ENCODE measurements around the gene FYB1. TPM values are rescaled to one million over a fixed set of nuclear protein-coding genes. Genes with fewer than 3 reads are reported as not detected.

Gene FYB1
- total and polyA plus RNA-seq, 9 donors, result 1.1 to 12.4 (median 3.6) TPM

DNA sequence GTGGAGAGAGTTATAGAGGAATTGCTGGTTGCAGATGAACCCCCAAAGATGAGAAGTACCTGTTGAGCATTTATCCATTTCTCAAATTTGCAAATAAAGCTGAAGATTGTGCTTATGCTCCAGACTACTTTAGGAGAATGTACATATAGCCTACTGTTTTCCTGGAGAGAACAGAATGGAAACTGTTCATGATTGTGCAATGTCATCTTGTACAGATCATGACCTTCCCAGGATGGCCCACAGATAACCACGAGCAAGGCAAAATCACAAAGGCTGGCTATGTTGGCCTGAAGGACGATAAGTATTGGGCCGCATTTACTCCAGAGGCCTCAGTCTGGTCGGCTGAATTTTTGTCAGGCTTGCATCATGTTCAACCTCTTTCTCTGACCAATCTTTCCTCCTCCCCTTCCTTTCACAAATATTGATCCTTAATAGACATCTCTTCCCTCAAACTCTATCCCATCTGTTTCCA lies 116.6 kb downstream of the FYB1 start:
- WGBS, 3 donors, result 89 to 96% (median 93%) methylated on average over 4 of the region's 4 CpGs
- Histone ChIP-seq H3K4me3 (no peak overlapping the region), H3K27me3 (no peaks in the 10 kb centered on the region), H3K36me3 (no peaks in the 10 kb centered on the region), H3K27ac (no peak overlapping the region), H3K9me3 (no peaks in the 10 kb centered on the region), H3K4me1 (ENCODE audit: insufficient read depth) (no peaks in the 10 kb centered on the region)
- DNase-seq, result no peak
- intact Hi-C loops (cut with DNase I), result no loop called here
- TF ChIP-seq POLR2A (IDR thresholded peaks at IDR 0.05) (no peak), EP300 (IDR thresholded peaks at IDR 0.05) (no peak), CTCF (IDR thresholded peaks at IDR 0.05) (no peak)

DNA sequence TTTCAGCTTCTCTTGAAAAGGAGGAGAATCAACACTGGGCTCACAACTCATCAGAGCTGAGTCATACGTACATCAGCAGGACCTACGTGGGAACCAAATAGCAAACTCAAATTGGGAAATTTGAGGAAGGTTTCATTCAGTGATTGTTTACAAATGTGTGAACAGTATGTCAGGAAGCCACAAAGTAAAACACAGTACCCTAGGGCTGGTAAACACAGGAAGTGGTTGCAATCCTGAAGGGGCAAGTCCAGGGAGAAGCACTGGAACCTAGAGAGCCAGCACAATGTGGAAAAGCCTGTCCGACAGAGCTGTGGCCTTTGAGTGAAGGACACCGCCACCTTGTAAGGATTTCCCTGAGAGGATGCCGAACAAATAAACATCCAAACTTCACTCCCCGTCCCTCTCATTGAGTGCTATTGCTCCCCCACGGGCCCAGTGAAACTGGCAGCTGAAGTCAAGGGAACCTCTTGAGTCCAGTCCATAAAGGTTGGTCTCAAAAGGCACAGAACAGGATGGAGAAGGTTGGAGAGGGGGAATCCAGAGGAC lies 118.4 kb downstream of the FYB1 start:
- Histone ChIP-seq H3K27me3 (no peaks in the 10 kb centered on the region), H3K36me3 (no peaks in the 10 kb centered on the region), H3K4me1 (ENCODE audit: insufficient read depth) (no peaks in the 10 kb centered on the region), H3K9me3 (no peaks in the 10 kb centered on the region), H3K4me3 (no peak overlapping the region), H3K27ac (no peak overlapping the region)
- no peak for DNase-seq
- TF ChIP-seq CTCF (IDR thresholded peaks at IDR 0.05) (no peak), EP300 (IDR thresholded peaks at IDR 0.05) (no peak), POLR2A (IDR thresholded peaks at IDR 0.05) (no peak)
- WGBS, 3 donors, result 77 to 85% (median 83%) methylated on average over 7 of the region's 7 CpGs
- intact Hi-C loops (cut with DNase I), result no loop called here

DNA sequence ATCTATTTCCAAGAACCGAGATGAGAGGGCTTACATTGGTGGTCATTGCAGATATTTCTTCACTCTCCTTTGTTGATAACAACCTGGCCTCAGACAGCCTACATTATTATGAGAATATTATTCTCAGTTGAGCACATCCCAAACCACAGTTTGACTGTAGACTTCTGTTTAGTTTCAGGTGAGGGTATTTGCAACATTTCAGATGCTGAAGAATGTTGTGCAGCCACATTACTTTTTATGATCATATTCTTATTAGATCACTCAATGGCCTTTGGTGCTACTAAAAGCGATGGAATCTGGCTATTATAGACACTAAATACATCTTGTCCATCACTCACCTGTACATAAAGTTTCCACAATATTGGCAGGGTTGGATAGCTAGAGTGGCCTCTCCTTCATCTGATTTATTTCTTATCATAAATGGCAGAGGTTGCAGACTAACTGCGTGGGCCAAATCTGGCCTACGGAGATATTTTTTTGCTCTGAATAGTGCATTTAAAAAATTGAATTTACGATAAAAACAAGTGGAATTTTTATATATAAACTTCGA lies 119.0 kb downstream of the FYB1 start:
- H3K27ac ChIP-seq, result no peak overlapping the region
- no peaks in the 10 kb centered on the region for H3K36me3 ChIP-seq
- no peak overlapping the region for H3K4me3 ChIP-seq
- 83 to 87% (median 85%) methylated on average over 6 of the region's 6 CpGs for WGBS, 3 donors
- TF ChIP-seq CTCF (IDR thresholded peaks at IDR 0.05) (no peak), EP300 (IDR thresholded peaks at IDR 0.05) (no peak), POLR2A (IDR thresholded peaks at IDR 0.05) (no peak)
- DNase-seq, result no peak
- intact Hi-C loops (cut with DNase I), result no loop called here
- H3K27me3 ChIP-seq, result no peaks in the 10 kb centered on the region
- H3K4me1 ChIP-seq (ENCODE audit: insufficient read depth), result no peaks in the 10 kb centered on the region
- H3K9me3 ChIP-seq, result no peaks in the 10 kb centered on the region

DNA sequence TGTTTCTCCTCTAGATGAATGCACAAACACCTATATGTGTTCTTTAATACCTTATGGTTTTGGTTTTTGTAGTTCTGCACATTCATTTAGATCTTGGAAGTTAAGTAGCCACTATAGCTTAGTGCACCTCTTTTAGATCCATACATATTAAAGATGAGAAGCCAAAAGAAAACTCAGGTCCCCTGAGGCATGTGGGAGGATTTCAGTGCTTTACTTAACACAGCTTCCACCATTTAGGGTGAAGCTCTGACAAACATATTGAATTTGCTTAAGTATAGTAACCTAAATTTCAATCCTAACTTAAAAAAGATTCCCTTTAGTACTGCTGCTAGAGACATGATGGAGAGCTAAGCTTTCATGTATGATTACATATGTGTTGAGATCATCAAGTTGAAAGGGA lies 119.5 kb downstream of the FYB1 start:
- H3K4me1 ChIP-seq (ENCODE audit: insufficient read depth), result no peaks in the 10 kb centered on the region
- intact Hi-C loops (cut with DNase I), result no loop called here
- H3K4me3 ChIP-seq, result no peak overlapping the region
- H3K36me3 ChIP-seq, result no peaks in the 10 kb centered on the region
- DNase-seq, result no peak
- no peak for TF ChIP-seq EP300 (IDR thresholded peaks at IDR 0.05)
- no peak for TF ChIP-seq POLR2A (IDR thresholded peaks at IDR 0.05)
- TF ChIP-seq CTCF (IDR thresholded peaks at IDR 0.05), result no peak
- no peak overlapping the region for H3K27ac ChIP-seq
- H3K9me3 ChIP-seq, result no peaks in the 10 kb centered on the region
- no peaks in the 10 kb centered on the region for H3K27me3 ChIP-seq
